Stimulated activated CD4-positive, alpha-beta T cell treated with anti-CD3 and anti-CD28 coated beads, Interleukin-12 subunit alpha, Interleukin-12 subunit beta, amount 100 ng/mL, for 48 hours (primary cell): ENCODE measurements around the gene INHA.

Source experiments
- DNase-seq, 3 donors: peaks; one replicate each; pipeline ENCODE4 v3.0.0-alpha.2; 2020; ENCODE audit warnings: low read depth in 2 of 3, low spot score in 1 of 3

INHA gene

GRCh38 chr2:219539926-219540678, 32.0 kb upstream of the INHA start:
- no peak for DNase-seq

- no peak for DNase-seq
These were observed 31.2 kb upstream of the INHA start for GRCh38 chr2:219540784-219541504.

GRCh38 chr2:219541611-219542180, 30.4 kb upstream of the INHA start:
- peak; percentile 81 to 83 (median 83) for DNase-seq

- DNase-seq: peak in 1 of 3 donors; percentile 21
These were observed 29.0 kb upstream of the INHA start for GRCh38 chr2:219542931-219543595.

- peak; percentile 89 to 92 (median 91) for DNase-seq
These were observed 28.3 kb upstream of the INHA start, which contains the start of the genes CHPF and TMEM198 for GRCh38 chr2:219543596-219544358. TSS of gene CHPF (minus strand) at chr2:219543809. CDS start at chr2:219543538, 271 bp downstream. TSS of gene TMEM198 (plus strand) at chr2:219544028. CDS start at chr2:219544728, 700 bp downstream.

- DNase-seq: no peak
These were observed 27.5 kb upstream of the INHA start for GRCh38 chr2:219544567-219544966.

- no peak for DNase-seq
These were observed 26.7 kb upstream of the INHA start for GRCh38 chr2:219545295-219545942.

- DNase-seq: no peak
These were observed 26.2 kb upstream of the INHA start for GRCh38 chr2:219545943-219546352.

- DNase-seq: no peak
These were observed 24.5 kb upstream of the INHA start for GRCh38 chr2:219547621-219548020.

- no peak for DNase-seq
These were observed 23.1 kb upstream of the INHA start for GRCh38 chr2:219548990-219549389.

- no peak for DNase-seq
These were observed 22.5 kb upstream of the INHA start for GRCh38 chr2:219549619-219550018.

GRCh38 chr2:219551441-219552381, 20.4 kb upstream of the INHA start:
- no peak for DNase-seq

- DNase-seq: peak; percentile 54 to 81 (median 73)
These were observed 19.5 kb upstream of the INHA start for GRCh38 chr2:219552382-219553167.

- no peak for DNase-seq
These were observed 19.0 kb upstream of the INHA start for GRCh38 chr2:219553168-219553417.

- no peak for DNase-seq
These were observed 18.6 kb upstream of the INHA start for GRCh38 chr2:219553463-219553963.

- no peak for DNase-seq
These were observed 17.8 kb upstream of the INHA start for GRCh38 chr2:219554350-219554749.

GRCh38 chr2:219555956-219556355, 16.2 kb upstream of the INHA start:
- DNase-seq: no peak

- no peak for DNase-seq
These were observed 15.7 kb upstream of the INHA start for GRCh38 chr2:219556413-219556812.
